B cell (primary cell): ENCODE data around the gene TMEM207.

Experiments
- CTCF ChIP-seq: fragments of 200-600 bp; IDR thresholded peaks from one replicate; pipeline ENCODE4 v1.8.0; 2022; ENCODE audit warnings: antibody characterized with exemption, mild to moderate bottlenecking
- EZH2 ChIP-seq: IDR thresholded peaks from 2 replicates; pipeline ENCODE4 v1.6.1; 2012; ENCODE audit warnings: borderline replicate concordance, low read depth, mild to moderate bottlenecking, moderate library complexity, low read length; ENCODE audit not compliant: insufficient read depth, poor library complexity, severe bottlenecking

- TF ChIP-seq CTCF (no peak), EZH2 (no peak)
These were observed 65.4 kb downstream of the TMEM207 start for GRCh38 chr3:190384309-190384756.
